ENCODE data around the gene KDELR3. TPM values are rescaled to one million over a fixed set of nuclear protein-coding genes. Genes with fewer than 3 reads are reported as not detected.

Gene KDELR3
- total RNA-seq, 1 donor from 2014 or later = 127 TPM

GRCh38 chr22:38440747-38441350, 27.0 kb upstream of the KDELR3 start:
- no peak for TF ChIP-seq CTCF (IDR thresholded peaks at IDR 0.05)
- peaks cover 30% of the 10 kb centered on the region for H3K27me3 Mint-ChIP-seq (ENCODE audit: low read depth)
- H3K36me3 Mint-ChIP-seq (ENCODE audit: low read depth) = peaks cover 2% of the 10 kb centered on the region
- H3K9me3 Mint-ChIP-seq (ENCODE audit: low read depth) = no peaks in the 10 kb centered on the region
- H3K4me3 Mint-ChIP-seq (ENCODE audit: unreplicated experiment) = no peak overlapping the region
- H3K4me1 Mint-ChIP-seq (ENCODE audit: low read depth) = peaks cover 2% of the 10 kb centered on the region
- no peak overlapping the region for H3K27ac Mint-ChIP-seq (ENCODE audit: unreplicated experiment)
- no peak for DNase-seq (ENCODE audit: low spot score)

- no peak for TF ChIP-seq CTCF (IDR thresholded peaks at IDR 0.05)
- H3K4me3 Mint-ChIP-seq (ENCODE audit: unreplicated experiment) = no peak overlapping the region
- no peak overlapping the region for H3K27ac Mint-ChIP-seq (ENCODE audit: unreplicated experiment)
- DNase-seq (ENCODE audit: low spot score) = no peak
- peaks cover 2% of the 10 kb centered on the region for H3K36me3 Mint-ChIP-seq (ENCODE audit: low read depth)
- H3K4me1 Mint-ChIP-seq (ENCODE audit: low read depth) = peaks cover 2% of the 10 kb centered on the region
- H3K27me3 Mint-ChIP-seq (ENCODE audit: low read depth) = peaks cover 30% of the 10 kb centered on the region
- no peaks in the 10 kb centered on the region for H3K9me3 Mint-ChIP-seq (ENCODE audit: low read depth)
These were observed 26.1 kb upstream of the KDELR3 start for GRCh38 chr22:38441620-38442287.

GRCh38 chr22:38442967-38443627, 24.8 kb upstream of the KDELR3 start:
- Mint-ChIP-seq H3K27me3 (ENCODE audit: low read depth) (peaks cover 30% of the 10 kb centered on the region), H3K27ac (ENCODE audit: unreplicated experiment) (no peak overlapping the region), H3K9me3 (ENCODE audit: low read depth) (no peaks in the 10 kb centered on the region), H3K4me3 (ENCODE audit: unreplicated experiment) (no peak overlapping the region), H3K36me3 (ENCODE audit: low read depth) (peaks cover 2% of the 10 kb centered on the region), H3K4me1 (ENCODE audit: low read depth) (peaks cover 2% of the 10 kb centered on the region)
- DNase-seq (ENCODE audit: low spot score) = no peak
- no peak for TF ChIP-seq CTCF (IDR thresholded peaks at IDR 0.05)

DNA sequence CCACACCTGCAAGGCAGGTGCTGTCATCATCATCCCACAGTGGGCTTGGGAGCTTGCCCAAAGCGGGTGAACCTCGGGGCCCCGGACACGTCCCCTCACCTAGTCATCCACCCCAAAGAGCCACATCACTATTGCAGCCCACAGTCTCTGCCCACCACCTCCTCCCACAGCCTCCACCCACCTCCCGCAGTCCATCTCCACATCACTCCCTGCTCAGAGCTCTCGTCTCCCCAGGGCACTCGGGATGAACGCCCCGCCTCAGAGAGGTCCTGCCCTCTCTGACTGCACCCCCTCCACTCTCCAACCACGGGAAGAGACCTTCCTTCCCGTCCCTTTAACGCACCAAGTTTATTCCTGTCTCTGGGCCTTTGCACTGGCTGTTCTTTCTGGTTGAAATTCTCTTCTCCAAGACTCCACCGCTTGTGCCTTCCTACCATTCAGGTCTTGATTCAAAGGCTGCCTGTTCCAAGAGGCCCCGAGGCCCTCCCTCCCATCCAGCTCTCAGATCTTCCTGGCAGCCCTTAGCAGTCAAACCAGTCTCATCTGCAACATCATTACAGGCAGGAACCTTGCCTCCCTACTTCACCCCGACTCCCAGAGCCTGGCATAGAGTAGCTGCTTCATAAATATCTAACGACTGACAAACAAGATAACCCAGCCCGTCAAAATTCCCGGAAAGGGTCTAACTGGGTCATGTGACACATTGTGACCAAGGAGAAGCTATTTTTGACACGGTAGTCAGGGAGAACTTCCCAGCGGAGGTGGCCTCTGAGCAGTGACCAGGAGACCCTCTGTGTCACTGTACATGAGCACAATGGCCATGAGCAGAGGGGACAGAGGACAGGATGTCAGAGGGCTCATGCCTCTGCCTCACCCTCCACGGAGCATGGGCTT, 24.0 kb upstream of the KDELR3 start:
- Mint-ChIP-seq H3K27ac (ENCODE audit: unreplicated experiment) (no peak overlapping the region), H3K4me1 (ENCODE audit: low read depth) (peaks cover 2% of the 10 kb centered on the region)

More for the DNA sequence above, 24.0 kb upstream of the KDELR3 start:
- no peak for DNase-seq (ENCODE audit: low spot score)
- no peak for TF ChIP-seq CTCF (IDR thresholded peaks at IDR 0.05)
- Mint-ChIP-seq H3K9me3 (ENCODE audit: low read depth) (no peaks in the 10 kb centered on the region), H3K27me3 (ENCODE audit: low read depth) (peaks cover 30% of the 10 kb centered on the region), H3K36me3 (ENCODE audit: low read depth) (peaks cover 2% of the 10 kb centered on the region), H3K4me3 (ENCODE audit: unreplicated experiment) (no peak overlapping the region)

Data from chondrocyte (in vitro differentiated cells).